K562 (cell line): ENCODE data around the gene SELENOO. TPM values are rescaled to one million over a fixed set of nuclear protein-coding genes. Genes with fewer than 3 reads are reported as not detected.

Experiments used
- ATAC-seq: fragments of 200-7000 bp; cut with Tn5 transposase; 3 replicates; pipeline ENCODE4 v1.9.1; 2020; ENCODE audit warnings: moderate library complexity
- BruUV-seq: library from RNA; stranded (reverse); fragments of 400-500 nt; replicated peaks from 2 replicates; lab custom pipeline; 2021; lab: Mats Ljungman, UMichigan
- CTCF ChIA-PET: fragments of 300-600 bp; formaldehyde crosslinking; extraction: SDS; loops from one replicate; lab custom pipeline; 2021; ENCODE audit warnings: low intra/inter-chr PET ratio; lab: Yijun Ruan, JAX
- POLR2A ChIA-PET: fragments of 300-600, 350-650 bp; sonication (Branson Sonifier 250); formaldehyde crosslinking; extraction: SDS; loops from one replicate; lab custom pipeline; 2021; ENCODE audit warnings: antibody characterized with exemption, inconsistent platforms; lab: Yijun Ruan, JAX
- DNase-seq, 4 experiments: peaks; one replicate each; pipeline versions ENCODE4 v3.0.0 to v3.0.0-alpha.2; 2011 to 2018; ENCODE audit warnings: low spot score in 3 of 4, mixed read lengths in 3 of 4; ENCODE audit errors: extremely low read depth in 1 of 4
- FAIRE-seq: peaks from 2 replicates; lab custom pipeline; 2011; peaks lifted over from hg19 to GRCh38; lab: Jason Lieb, UNC
- H2AFZ ChIP-seq: 2 replicates; pipeline ENCODE4 v1.6.0; 2011; ENCODE audit warnings: low read depth, low read length, control low read depth, inconsistent platforms
- H3K27ac ChIP-seq: fragments of 200-600 bp; 3 replicates; pipeline ENCODE4 v1.8.0; 2011; ENCODE audit warnings: low read depth, mild to moderate bottlenecking, control low read depth, inconsistent platforms, low read length, moderate library complexity, mixed read lengths; ENCODE audit errors: extremely low read depth
- H3K27me3 ChIP-seq, 2 experiments: fragments of 300-600 bp in 1 of 2; 2 replicates in 1 of 2; 3 replicates in 1 of 2; pipeline versions ENCODE4 v1.6.0 to v1.8.0; 2011; ENCODE audit warnings: inconsistent platforms in 2 of 2, low read length in 2 of 2, mild to moderate bottlenecking in 1 of 2, mixed read lengths in 1 of 2, moderate library complexity in 1 of 2; ENCODE audit not compliant: control insufficient read depth in 2 of 2, insufficient read depth in 2 of 2
- H3K36me3 ChIP-seq: fragments of 300-600 bp; 3 replicates; pipeline ENCODE4 v1.8.0; 2011; ENCODE audit warnings: mild to moderate bottlenecking, low read length, inconsistent platforms; ENCODE audit not compliant: control insufficient read depth, insufficient read depth
- H3K4me1 ChIP-seq, 2 experiments: fragments of 200-600 bp in 1 of 2; replicated peaks in 1 of 2; 2 replicates in 1 of 2; 3 replicates in 1 of 2; pipeline versions ENCODE4 v1.5.1 to v1.8.0; 2011; ENCODE audit warnings: inconsistent platforms in 2 of 2, low read length in 2 of 2, mild to moderate bottlenecking in 1 of 2, mixed read lengths in 1 of 2, moderate library complexity in 1 of 2; ENCODE audit not compliant: control insufficient read depth in 2 of 2, insufficient read depth in 2 of 2
- H3K4me2 ChIP-seq: 2 replicates; pipeline ENCODE4 v1.6.1; 2011; ENCODE audit warnings: low read length, control low read depth, inconsistent platforms, mixed read lengths; ENCODE audit not compliant: insufficient read depth
- H3K4me3 ChIP-seq: fragments of 200-600 bp; sonication (generic), shearing (Covaris generic); 2 replicates; pipeline ENCODE4 v1.5.1; 2016; ENCODE audit warnings: control low read depth, inconsistent platforms
- H3K79me2 ChIP-seq: fragments of 200-600 bp; 3 replicates; pipeline ENCODE4 v1.8.0; 2011; ENCODE audit warnings: low read length, inconsistent platforms; ENCODE audit not compliant: control insufficient read depth, insufficient read depth
- H3K9ac ChIP-seq, 2 experiments: 2 replicates each; pipeline versions ENCODE4 v1.6.0 to v1.6.1; 2011; ENCODE audit warnings: low read depth in 2 of 2, low read length in 2 of 2, control low read depth in 1 of 2, inconsistent platforms in 1 of 2, mild to moderate bottlenecking in 1 of 2, mixed read lengths in 1 of 2; ENCODE audit not compliant: insufficient read depth in 1 of 2
- H3K9me1 ChIP-seq: one replicate; pipeline ENCODE4 v1.6.0; 2011; ENCODE audit warnings: inconsistent platforms, mild to moderate bottlenecking, low read length, moderate library complexity; ENCODE audit not compliant: control insufficient read depth, insufficient read depth
- H3K9me3 ChIP-seq: replicated peaks from 2 replicates; pipeline ENCODE4 v1.5.1; 2011; ENCODE audit warnings: low read depth, low read length, inconsistent platforms; ENCODE audit not compliant: control insufficient read depth, insufficient read depth
- H4K20me1 ChIP-seq: replicated peaks from 2 replicates; pipeline ENCODE4 v1.6.1; 2011; ENCODE audit warnings: low read length, inconsistent platforms, mixed read lengths; ENCODE audit not compliant: control insufficient read depth, insufficient read depth
- ZBTB33 ChIP-seq: sonication (generic); formaldehyde crosslinking; IDR thresholded peaks from 2 replicates; pipeline ENCODE4 v1.8.1; 2023; ENCODE audit warnings: mild to moderate bottlenecking, missing genetic modification reagents
- ZNF143 ChIP-seq: sonication (generic); formaldehyde crosslinking; IDR thresholded peaks from 2 replicates; pipeline ENCODE4 v1.9.0; 2022; ENCODE audit warnings: mild to moderate bottlenecking, missing genetic modification reagents
- WGBS: fragments of 100-300 bp; shearing (Covaris generic); methylation state at CpG from one replicate; pipeline ENCODE4 v1.1.6; 2016; ENCODE audit warnings: low coverage, mixed read lengths; ENCODE audit not compliant: insufficient coverage; ENCODE audit errors: missing lambda C conversion rate; 5-methylcytosine and 5-hydroxymethylcytosine counted together
- in situ Hi-C: fragments of 300-500 bp; cut with MboI; formaldehyde crosslinking; loops from 4 replicates; pipeline ENCODE4 v1.15.0; 2018; ENCODE audit warnings: inconsistent platforms, mixed read lengths
- intact Hi-C: fragments of 100-400 bp; cut with micrococcal nuclease; formaldehyde crosslinking; loops from 2 replicates; pipeline ENCODE4 v1.14.2; 2022
- polyA plus RNA-seq, 8 experiments: library from polyadenylated mRNA; depleted of rRNA in 4 of 8; stranded (reverse) in 5 of 8; unstranded in 3 of 8; fragments of >200 nt; fragmentation: Nextera tagmentation in 2 of 8; fragmentation: Illumina TruSeq in 1 of 8; extraction: Ambion mirVana in 2 of 8; extraction: Trizol in 1 of 8; gene quantifications; 2 replicates each; pipeline versions ENCODE4 v1.2.1 to v1.2.3, GENCODE V29; 2011 to 2014; ENCODE audit warnings: inconsistent platforms in 1 of 8, missing spikeins in 1 of 8
- total RNA-seq, 7 experiments: library from RNA; depleted of rRNA in 6 of 7; stranded (reverse); fragments of >200 nt in 6 of 7; fragmentation: Illumina TruSeq in 2 of 7; extraction: Trizol in 2 of 7; gene quantifications; 2 replicates each; pipeline versions ENCODE4 v1.2.1 to v1.2.3, GENCODE V29; 2011 to 2021; ENCODE audit warnings: low replicate concordance in 1 of 7

The SELENOO gene
- total and polyA plus RNA-seq, 9 of the 15 experiments (the other 6 are each of a cell fraction or from before 2014, with no cell fraction given) = 0.37 to 24.9 (median 8.3) TPM

- ATAC-seq (no peak), FAIRE-seq (no peak), DNase-seq (no peak)
- Histone ChIP-seq H3K4me3 (no peak overlapping the region), H3K4me2 (no peak overlapping the region), H3K27me3 (no peaks in the 10 kb centered on the region), H3K79me2 (no peaks in the 10 kb centered on the region), H3K36me3 (no peaks in the 10 kb centered on the region), H3K27ac (no peak overlapping the region), H2AFZ (no peak overlapping the region), H3K9me1 (no peaks in the 10 kb centered on the region), H4K20me1 (no peaks in the 10 kb centered on the region), H3K9me3 (no peaks in the 10 kb centered on the region), H3K4me1 (peaks cover 0 to 58% of the 10 kb centered on the region in 2 experiments; a peak in 2 of 5 replicates), H3K9ac (no peak overlapping the region; a peak in 1 of 4 replicates)
- intact Hi-C loops = no loop called here
- peak; percentile 79 for TF ChIP-seq ZBTB33 (CRISPR knock-in tag)
- no peak for TF ChIP-seq ZNF143 (CRISPR knock-in tag)
- ChIA-PET CTCF (no interaction called here), POLR2A (interaction anchor here (0.6 kb wide), 1 partner anchor 144 kb away, joined by 3 read pairs; no protein-coding TSS in a partner anchor)
- no TSS peak for BruUV-seq
- in situ Hi-C loops = no loop called here
- 90% methylated on average over 5 of the region's 98 CpGs for WGBS
Measured at GRCh38 chr22:50177537-50178470, 23.0 kb upstream of the SELENOO start.
